NCI-H1694 treated with DMSO at 0.1 percent for 48 hours (cell line): ENCODE measurements around the gene RNU7-1.

Experiments
- DNase-seq: peaks from one replicate; lab custom pipeline; 2025; lab: John Stamatoyannopoulos, UW

The RNU7-1 gene

GRCh38 chr12:6937481-6938352 lies 5.9 kb upstream of the RNU7-1 start:
- DNase-seq = peak; percentile 98

- no peak for DNase-seq
These were observed 5.0 kb upstream of the RNU7-1 start for GRCh38 chr12:6938353-6939190.

- no peak for DNase-seq
These were observed 4.5 kb upstream of the RNU7-1 start for GRCh38 chr12:6939191-6939540.

GRCh38 chr12:6941267-6941666 lies 2.3 kb upstream of the RNU7-1 start:
- no peak for DNase-seq

- no peak for DNase-seq
These were observed 1.8 kb upstream of the RNU7-1 start for GRCh38 chr12:6941782-6942181.

GRCh38 chr12:6942331-6942665 lies 1.3 kb upstream of the RNU7-1 start:
- DNase-seq = no peak

GRCh38 chr12:6943389-6943721 lies 261 bp upstream of the RNU7-1 start:
- peak; percentile 99 for DNase-seq

- DNase-seq = peak; percentile 97
These were observed 968 bp downstream of the RNU7-1 start for GRCh38 chr12:6944381-6945186.

GRCh38 chr12:6945613-6946012 lies 2.0 kb downstream of the RNU7-1 start:
- no peak for DNase-seq

GRCh38 chr12:6946033-6946919 lies 2.7 kb downstream of the RNU7-1 start:
- DNase-seq = no peak

- no peak for DNase-seq
These were observed 3.3 kb downstream of the RNU7-1 start for GRCh38 chr12:6946920-6947374.

GRCh38 chr12:6947615-6948014 lies 4.0 kb downstream of the RNU7-1 start:
- DNase-seq = no peak

- DNase-seq = no peak
These were observed 5.4 kb downstream of the RNU7-1 start for GRCh38 chr12:6948873-6949594.

- no peak for DNase-seq
These were observed 6.8 kb downstream of the RNU7-1 start for GRCh38 chr12:6950401-6950801.

GRCh38 chr12:6950811-6951540 lies 7.4 kb downstream of the RNU7-1 start, which contains the start of gene PTPN6:
Gene PTPN6, plus strand, starts transcription at chr12:6951356. Its CDS starts 157 bp downstream, at chr12:6951513.
- no peak for DNase-seq

- DNase-seq = no peak
These were observed 8.0 kb downstream of the RNU7-1 start for GRCh38 chr12:6951551-6952120.

- no peak for DNase-seq
These were observed 8.7 kb downstream of the RNU7-1 start for GRCh38 chr12:6952121-6952862.

- DNase-seq = no peak
These were observed 9.3 kb downstream of the RNU7-1 start for GRCh38 chr12:6952863-6953441.
